ENCODE data around the gene RNF214. TPM values are rescaled to one million over a fixed set of nuclear protein-coding genes. Genes with fewer than 3 reads are reported as not detected.
"Not testable (repeated sequence)": the region's sequence is repeated elsewhere in the genome, so short reads cannot be mapped to it uniquely, and the experiment has no call there.

RNF214 gene
- 39.5 to 44.8 TPM (median 39.9 TPM) in 3 replicates for total RNA-seq

GRCh38 chr11:117232092-117232878 lies at the start of gene RNF214:
Gene RNF214, plus strand, starts transcription at chr11:117232671. Its CDS starts 1,602 bp downstream, at chr11:117234273.
- TF ChIP-seq CTCF (IDR thresholded peaks at IDR 0.05; ENCODE audit: unreplicated experiment), result peak; percentile 86
- H3K4me1 Mint-ChIP-seq, result peaks cover 32% of the 10 kb centered on the region
- peak within 1 kb of the TSS; percentile 99 for H3K27ac Mint-ChIP-seq
- peaks cover 9% of the 10 kb centered on the region for H3K36me3 Mint-ChIP-seq
- DNase-seq (ENCODE audit: low spot score in 2 of 2, unreplicated experiment in 2 of 2), result peak; percentile 75 to 79
- no peaks in the 10 kb centered on the region for H3K9me3 Mint-ChIP-seq
- H3K27me3 Mint-ChIP-seq (ENCODE audit: low read depth), result no peaks in the 10 kb centered on the region
- H3K4me3 Mint-ChIP-seq, result peak within 1 kb of the TSS; percentile 100

GRCh38 chr11:117183178-117183577 lies 49.3 kb upstream of the RNF214 start:
- H3K9me3 Mint-ChIP-seq; DNase-seq (ENCODE audit: low spot score in 2 of 2, unreplicated experiment in 2 of 2); H3K36me3 Mint-ChIP-seq; H3K27ac Mint-ChIP-seq; H3K27me3 Mint-ChIP-seq (ENCODE audit: low read depth); H3K4me3 Mint-ChIP-seq: not testable (repeated sequence)
- peaks cover 27% of the 10 kb centered on the region for H3K4me1 Mint-ChIP-seq

GRCh38 chr11:117183724-117184349 lies 48.6 kb upstream of the RNF214 start:
- TF ChIP-seq CTCF (IDR thresholded peaks at IDR 0.05; ENCODE audit: unreplicated experiment), result no peak
- Mint-ChIP-seq H3K36me3 (peaks cover 7% of the 10 kb centered on the region), H3K27me3 (ENCODE audit: low read depth) (no peaks in the 10 kb centered on the region), H3K4me1 (peaks cover 24% of the 10 kb centered on the region), H3K27ac (no peak overlapping the region), H3K4me3 (no peak overlapping the region), H3K9me3 (no peaks in the 10 kb centered on the region)
- peak in 1 of 2 experiments; percentile 8 for DNase-seq (ENCODE audit: low spot score in 2 of 2, unreplicated experiment in 2 of 2)

- H3K4me1 Mint-ChIP-seq, result peaks cover 10% of the 10 kb centered on the region
- DNase-seq (ENCODE audit: low spot score in 2 of 2, unreplicated experiment in 2 of 2), result no peak
- H3K27ac Mint-ChIP-seq, result no peak overlapping the region
- H3K9me3 Mint-ChIP-seq, result no peaks in the 10 kb centered on the region
- peaks cover 10% of the 10 kb centered on the region for H3K36me3 Mint-ChIP-seq
- no peaks in the 10 kb centered on the region for H3K27me3 Mint-ChIP-seq (ENCODE audit: low read depth)
- TF ChIP-seq CTCF (IDR thresholded peaks at IDR 0.05; ENCODE audit: unreplicated experiment), result no peak
- H3K4me3 Mint-ChIP-seq, result no peak overlapping the region
These were observed 46.6 kb upstream of the RNF214 start for GRCh38 chr11:117185736-117186430.

- peaks cover 10% of the 10 kb centered on the region for H3K36me3 Mint-ChIP-seq
- DNase-seq (ENCODE audit: low spot score in 2 of 2, unreplicated experiment in 2 of 2), result no peak
- no peak overlapping the region for H3K4me3 Mint-ChIP-seq
- no peaks in the 10 kb centered on the region for H3K9me3 Mint-ChIP-seq
- no peak for TF ChIP-seq CTCF (IDR thresholded peaks at IDR 0.05; ENCODE audit: unreplicated experiment)
- H3K4me1 Mint-ChIP-seq, result peaks cover 7% of the 10 kb centered on the region
- no peaks in the 10 kb centered on the region for H3K27me3 Mint-ChIP-seq (ENCODE audit: low read depth)
- H3K27ac Mint-ChIP-seq, result no peak overlapping the region
These were observed 46.1 kb upstream of the RNF214 start for GRCh38 chr11:117186431-117186761.

GRCh38 chr11:117187007-117187406 lies 45.5 kb upstream of the RNF214 start:
- Mint-ChIP-seq H3K27ac (no peak overlapping the region), H3K4me1 (peaks cover 7% of the 10 kb centered on the region), H3K27me3 (ENCODE audit: low read depth) (no peaks in the 10 kb centered on the region), H3K36me3 (peaks cover 10% of the 10 kb centered on the region), H3K4me3 (no peak overlapping the region), H3K9me3 (no peaks in the 10 kb centered on the region)
- no peak for DNase-seq (ENCODE audit: low spot score in 2 of 2, unreplicated experiment in 2 of 2)
- no peak for TF ChIP-seq CTCF (IDR thresholded peaks at IDR 0.05; ENCODE audit: unreplicated experiment)
